GM18505 (cell line): Measurements from ENCODE around the gene METTL9.
A peak's percentile ranks its signal among the peaks of the same experiment; 100 is the strongest.
"Not testable (repeated sequence)": the region's sequence is repeated elsewhere in the genome, so short reads cannot be mapped to it uniquely, and the experiment has no call there.

ENCODE experiments used
- ATAC-seq: cut with Tn5 transposase; IDR thresholded peaks from one replicate; pipeline ENCODE4 v1.9.1; 2021; ENCODE audit not compliant: unreplicated experiment
- POLR2A ChIP-seq: IDR thresholded peaks from 4 replicates; pipeline ENCODE4 v1.6.1; 2011; ENCODE audit warnings: borderline replicate concordance; ENCODE audit not compliant: insufficient read depth, insufficient read length; ENCODE audit errors: extremely low read depth

The METTL9 gene

DNA sequence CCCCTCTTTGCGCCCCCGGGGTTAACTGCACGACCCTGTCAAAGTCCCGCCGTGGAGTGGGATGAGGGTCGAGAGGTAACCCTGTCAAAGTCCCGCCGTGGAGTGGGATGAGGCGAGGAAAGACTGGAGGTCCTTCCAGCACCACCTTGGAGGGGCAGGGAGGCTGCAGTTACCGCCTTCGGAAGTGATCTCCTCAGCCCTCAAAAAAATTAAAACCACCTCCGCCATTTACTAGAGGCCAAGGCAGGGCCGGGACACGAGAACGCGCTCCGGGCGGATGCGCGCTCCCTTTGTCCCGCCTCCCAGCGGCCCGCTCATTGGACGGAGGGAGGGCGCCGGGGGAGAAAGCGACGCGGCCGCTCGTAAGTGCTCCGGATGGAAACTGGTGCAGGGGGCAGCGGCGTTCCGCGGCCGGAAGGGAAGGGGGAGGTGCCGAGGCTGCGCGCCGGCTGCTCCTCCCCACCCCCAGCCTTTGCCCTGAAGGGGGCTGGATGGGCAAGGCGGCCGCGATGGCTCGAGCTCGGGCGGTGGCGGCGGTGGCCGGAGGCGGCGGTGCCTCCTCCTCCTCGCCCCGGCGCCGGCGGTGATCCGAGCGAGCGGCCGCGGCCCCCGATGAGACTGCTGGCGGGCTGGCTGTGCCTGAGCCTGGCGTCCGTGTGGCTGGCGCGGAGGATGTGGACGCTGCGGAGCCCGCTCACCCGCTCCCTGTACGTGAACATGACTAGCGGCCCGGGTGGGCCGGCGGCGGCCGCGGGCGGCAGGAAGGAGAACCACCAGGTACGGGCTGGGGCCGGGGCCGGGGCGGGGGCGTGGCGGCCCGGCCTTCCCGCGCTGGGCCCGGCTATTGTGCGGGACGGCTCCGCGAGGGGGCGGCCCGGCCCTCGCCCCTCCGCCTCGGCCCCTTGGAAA is at the start of gene METTL9:
Gene METTL9, plus strand, starts transcription at position 456 of the 909 bp plus-strand sequence. Its CDS starts 157 bp downstream, at position 613.
- TF ChIP-seq POLR2A, result peak; percentile 95
- peak; percentile 89 for ATAC-seq

DNA sequence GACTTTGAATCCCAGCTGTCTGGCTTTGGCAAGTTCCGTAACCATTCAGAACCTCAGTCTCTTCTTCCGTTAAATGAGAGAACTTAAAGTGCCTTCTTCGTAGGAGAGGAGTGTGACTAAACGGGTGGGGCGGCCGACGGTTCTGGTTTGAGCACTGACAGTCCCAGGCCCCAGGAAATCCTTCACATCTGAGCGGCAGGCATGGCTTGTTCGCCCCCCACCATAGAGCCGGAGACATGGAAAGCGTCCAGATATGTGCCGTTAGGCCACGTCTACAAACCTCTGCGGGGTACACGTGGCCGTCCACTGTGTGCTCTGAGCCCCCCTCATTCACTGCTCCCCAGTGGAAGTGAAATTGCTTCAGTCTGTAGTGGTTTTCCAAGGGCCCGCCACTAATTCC is 49.4 kb upstream of the METTL9 start:
- ATAC-seq, result not testable (repeated sequence)

DNA sequence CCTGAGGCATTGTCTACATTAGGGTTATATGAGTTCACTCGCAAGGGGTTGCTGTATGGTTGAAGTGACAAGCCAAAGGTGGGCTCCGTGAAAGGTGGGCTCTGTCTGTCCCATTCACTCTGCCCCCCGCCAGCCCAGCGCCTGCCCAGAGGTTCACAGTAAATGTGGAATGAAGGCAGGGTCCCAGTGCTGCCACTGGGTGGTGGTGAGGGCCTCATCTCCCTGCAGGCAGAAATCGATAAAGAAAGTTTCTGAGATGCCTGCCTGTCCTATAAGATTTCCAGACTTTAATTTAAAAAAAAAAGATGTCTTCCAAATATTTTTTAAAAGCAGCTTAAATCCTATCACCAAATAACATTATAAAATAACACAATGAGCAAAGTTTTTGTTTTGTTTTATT is 48.9 kb upstream of the METTL9 start:
- not testable (repeated sequence) for ATAC-seq

DNA sequence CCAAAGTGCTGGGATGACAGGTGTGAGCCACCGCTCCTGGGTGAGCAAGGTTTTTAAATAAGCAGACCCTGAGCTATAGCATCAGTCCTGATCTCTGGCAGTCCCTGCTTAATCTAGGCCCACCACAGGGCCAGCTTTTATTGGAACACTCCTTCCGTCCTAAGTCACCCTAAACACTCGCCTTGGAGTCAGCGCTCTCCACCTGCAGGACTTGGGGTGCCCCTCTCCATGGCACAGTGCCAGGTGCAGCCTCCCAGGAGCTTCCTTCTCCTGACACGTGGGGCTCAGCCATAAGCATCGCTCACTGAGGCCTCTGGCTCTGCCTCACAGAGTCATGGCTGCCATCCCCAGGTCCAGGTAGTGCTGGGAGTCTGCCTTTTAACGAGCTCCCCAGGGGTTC is 48.3 kb upstream of the METTL9 start:
- ATAC-seq, result not testable (repeated sequence)

DNA sequence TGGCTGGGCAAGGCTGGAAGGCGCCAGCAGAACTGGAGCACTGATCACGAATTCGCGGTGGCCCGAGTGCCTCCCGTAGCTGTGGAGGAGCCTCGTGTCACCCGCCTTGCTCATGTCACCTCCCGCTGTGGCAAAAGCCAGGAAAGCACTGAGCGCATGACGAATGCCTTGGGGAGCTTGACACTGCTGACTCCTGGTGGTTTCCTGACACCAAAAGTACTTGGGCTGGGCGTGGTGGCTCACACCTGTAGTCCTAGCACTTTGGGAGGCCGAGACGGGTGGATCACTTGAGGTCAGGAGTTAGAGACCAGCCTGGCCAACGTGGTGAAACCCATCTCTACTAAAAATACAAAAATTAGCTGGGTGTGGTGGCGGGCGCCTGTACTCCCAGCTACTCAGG is 47.8 kb upstream of the METTL9 start:
- ATAC-seq, result not testable (repeated sequence)

DNA sequence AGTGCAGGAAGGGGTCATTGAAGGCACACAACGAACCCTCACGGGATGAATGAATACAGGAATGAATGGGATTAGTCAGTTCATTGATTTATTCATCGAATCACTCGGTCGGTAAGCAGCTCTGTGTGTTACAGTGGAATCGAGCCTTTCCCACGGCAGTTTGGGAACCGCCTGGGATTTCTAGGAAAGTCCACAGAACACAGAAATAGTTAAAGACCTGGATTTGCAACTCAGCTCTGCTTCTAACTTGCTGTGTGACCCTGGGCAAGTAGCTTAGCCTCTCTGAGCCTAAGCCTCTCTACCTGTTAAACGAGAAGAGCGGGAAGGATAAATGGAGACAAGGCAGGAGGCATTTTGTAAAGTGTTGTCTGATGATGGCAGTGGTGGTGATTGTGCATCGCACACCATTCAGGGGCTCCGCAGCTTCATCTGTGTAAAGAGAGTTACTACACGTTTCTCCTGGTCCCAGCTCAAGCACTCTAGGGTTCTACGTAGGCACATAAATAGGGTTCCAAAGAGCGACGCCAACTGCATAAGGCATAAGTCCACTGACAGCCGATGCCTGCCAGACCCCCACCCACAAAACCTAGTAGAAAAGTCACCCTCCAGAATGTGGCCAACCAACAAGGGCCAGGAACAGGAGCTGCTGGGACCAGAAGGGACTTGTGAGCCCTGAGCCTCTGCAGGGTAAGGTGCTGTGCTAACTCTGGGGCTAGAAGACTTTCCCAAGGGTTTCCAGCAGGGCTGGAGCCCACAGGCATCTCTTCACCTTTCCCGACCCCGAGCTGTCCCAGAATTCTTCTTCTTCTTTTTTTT is 45.7 kb upstream of the METTL9 start:
- not testable (repeated sequence) for ATAC-seq

DNA sequence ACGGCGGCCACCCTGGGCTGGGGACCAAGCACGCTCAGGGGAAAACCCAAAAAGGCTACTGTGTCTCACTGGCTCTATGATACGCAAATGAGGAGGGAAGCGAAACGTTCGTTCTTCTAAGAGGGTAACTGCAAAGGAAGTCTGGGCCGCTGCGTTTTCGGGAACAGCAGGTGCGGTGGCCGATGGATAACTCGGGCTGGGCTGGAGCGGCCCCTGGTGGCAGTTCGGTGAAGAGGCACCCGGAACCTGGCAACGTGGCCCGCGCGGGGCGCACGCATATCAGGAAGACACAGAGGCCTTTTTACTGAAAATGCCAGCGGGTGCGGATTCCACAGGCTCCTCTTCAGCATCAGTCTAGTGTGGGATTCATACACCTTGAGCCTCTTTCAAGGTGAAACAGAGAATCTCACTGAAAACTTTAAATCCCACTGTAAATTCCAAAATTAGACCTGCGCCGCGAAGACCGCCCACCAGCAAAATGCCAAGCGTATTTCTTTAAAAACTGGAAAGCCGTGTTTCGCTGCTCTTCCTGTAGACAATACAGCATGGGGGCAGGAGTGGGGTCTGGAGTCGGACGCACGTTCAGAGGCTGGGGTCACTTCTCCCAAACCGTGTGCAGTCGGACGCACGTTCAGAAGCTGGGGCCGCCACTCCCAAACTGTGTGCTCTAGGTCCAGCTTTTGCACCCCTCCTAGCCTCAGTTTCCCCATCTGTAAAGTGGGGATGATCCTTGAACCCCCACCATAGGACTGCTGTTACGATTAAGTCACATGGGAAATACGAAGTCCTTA is 44.4 kb upstream of the METTL9 start:
- TF ChIP-seq POLR2A, result no peak
- ATAC-seq, result peak; percentile 92

DNA sequence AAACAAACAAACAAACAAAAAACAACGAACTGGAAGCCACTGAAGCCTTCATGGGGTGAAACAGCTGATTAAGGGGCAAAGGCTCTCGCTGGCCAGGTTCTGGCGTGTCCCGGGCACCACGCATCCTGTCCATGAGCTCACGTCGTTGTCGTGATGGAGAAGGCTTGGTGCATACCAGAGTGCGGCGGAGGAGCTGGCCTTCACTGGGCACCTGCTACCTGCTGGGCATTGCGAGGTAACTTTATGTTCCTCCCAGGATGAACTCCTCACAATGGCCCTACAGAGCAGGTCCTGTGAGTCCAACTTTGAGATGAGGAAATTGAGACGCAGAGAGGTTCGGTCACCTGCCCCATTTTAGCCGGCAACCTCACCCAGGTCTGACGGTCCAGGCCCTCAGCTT is 43.8 kb upstream of the METTL9 start:
- ATAC-seq, result not testable (repeated sequence)

DNA sequence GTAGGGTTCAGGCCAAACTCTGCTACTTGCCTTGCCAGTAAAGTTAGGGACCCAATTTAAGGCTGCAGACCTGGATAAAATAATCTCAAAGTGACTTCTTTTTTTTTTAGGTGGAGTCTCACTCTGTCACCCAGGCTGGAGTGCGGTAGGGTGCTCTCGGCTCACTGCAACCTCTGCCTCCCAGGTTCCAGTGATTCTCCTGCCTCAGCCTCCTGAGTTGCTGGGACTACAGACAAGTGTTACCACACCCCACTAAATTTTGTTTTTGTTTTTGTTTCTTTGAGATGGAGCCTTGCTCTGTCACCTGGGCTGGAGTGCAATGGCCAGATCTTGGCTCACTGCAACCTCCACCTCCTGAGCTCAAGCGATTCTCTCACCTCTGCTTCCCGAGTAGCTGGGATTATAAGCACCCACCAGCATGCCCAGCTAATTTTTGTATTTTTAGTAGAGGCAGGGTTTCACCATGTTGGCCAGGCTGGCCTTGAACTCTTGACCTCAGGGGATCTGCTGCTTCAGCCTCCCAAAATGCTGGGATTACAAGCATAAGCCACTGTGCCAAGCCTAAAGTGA is 43.3 kb upstream of the METTL9 start:
- ATAC-seq, result not testable (repeated sequence)

DNA sequence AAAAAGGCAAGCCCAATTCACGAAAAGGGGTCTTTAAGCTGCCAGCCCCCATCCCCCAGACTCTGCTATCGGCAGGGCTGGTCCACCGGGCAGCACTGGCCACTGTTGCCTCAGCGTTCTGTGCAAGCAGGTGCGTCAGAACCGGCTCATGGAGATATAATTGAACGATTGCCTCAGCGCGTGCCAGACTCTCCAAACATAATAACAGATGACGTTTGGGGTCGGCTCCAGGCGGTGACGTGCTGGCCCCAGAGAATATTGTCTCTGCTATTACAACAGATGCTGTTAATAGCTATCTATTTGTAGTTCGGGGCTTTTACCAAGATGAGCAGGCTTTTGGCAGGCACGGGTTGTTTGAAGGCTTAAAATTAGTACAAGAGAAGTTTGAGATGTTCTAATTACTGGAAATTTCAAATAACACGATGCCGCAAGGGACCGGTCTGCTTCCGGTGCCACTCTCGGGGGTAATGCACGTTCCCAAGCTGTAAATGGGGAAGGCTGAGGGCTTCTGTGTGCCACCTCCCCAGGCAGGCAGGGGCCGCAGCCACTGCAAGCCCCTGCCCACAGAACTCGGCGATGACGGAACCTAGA is 42.6 kb upstream of the METTL9 start:
- not testable (repeated sequence) for ATAC-seq

DNA sequence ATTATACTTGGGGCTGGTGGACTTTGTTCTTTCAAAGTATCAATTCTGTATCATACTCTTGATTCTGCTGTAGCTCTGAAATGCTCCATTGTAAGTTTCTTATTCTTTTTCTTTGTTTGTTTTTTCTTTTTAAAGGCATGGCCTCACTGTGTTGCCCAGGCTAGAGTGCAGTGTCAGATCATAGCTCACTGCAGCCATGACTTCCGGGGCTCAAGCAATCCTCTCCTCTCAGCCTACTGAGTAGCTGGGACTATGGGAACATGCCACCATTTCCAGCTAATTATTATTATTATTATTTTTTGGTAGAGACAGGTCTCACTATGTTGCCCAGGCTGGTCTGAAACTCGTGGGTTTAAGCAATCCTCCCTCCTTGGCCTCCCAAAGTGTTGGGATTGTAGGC is 38.9 kb upstream of the METTL9 start:
- TF ChIP-seq POLR2A, result no peak
- no peak for ATAC-seq

DNA sequence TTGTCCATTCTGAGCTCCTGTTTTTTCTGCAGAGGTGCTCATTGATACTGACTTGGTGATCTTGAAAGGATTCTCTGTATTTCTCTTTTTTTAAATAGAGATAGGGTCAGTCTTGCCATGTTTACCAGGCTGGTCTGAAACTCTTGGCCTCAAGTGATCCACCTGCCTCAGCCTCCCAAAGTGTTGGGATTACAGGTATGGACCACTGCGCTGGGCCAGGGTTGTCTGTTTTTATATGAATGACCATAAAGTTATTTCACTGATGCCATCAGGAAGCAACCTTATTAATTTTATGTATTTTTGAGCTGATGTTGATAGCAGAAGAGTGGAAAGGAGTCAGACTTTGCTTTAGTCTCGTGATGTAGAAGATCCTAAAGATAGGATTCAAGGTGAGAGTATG is 35.7 kb upstream of the METTL9 start:
- ATAC-seq, result no peak
- TF ChIP-seq POLR2A, result no peak

DNA sequence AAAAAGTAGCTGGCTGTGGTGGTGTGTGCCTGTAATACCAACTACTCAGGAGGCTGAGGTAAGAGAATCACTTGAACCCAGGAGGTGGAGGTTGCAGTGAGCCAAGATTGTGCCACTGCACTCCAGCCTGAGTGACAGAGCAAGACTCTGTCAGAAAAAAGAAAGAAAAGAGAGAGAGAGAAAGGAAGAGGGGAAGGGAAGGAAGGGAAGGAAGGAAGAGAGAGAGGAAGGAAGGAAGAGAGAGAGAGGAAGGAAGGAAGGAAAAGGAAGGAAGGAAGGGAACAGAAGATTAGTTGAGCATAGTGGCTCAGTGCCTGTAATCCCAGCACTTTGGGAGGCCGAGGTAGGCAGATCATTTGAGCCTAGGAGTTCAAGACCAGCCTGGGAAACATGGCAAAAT is 35.0 kb upstream of the METTL9 start:
- ATAC-seq, result not testable (repeated sequence)

DNA sequence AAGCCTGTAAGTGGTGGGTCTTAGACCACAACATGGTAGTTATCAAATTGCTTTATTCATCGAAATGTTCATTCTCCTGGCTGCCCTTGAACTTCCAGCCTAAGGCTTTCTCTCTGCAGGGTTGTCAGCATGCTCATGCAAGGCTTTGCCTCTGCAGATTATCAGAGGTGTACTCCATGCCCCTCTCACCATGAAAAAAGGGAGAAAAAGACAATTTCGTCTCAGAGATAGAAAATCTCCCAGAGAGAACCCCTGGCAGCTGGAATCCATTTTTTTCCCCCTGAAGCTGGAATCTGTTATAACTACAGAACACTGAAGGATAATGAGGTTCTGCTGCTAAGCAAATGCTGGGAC is 33.9 kb upstream of the METTL9 start:
- no peak for ATAC-seq
- no peak for TF ChIP-seq POLR2A
